ENCODE data around the gene ARID1B.

- TF ChIP-seq, protein P1, sequence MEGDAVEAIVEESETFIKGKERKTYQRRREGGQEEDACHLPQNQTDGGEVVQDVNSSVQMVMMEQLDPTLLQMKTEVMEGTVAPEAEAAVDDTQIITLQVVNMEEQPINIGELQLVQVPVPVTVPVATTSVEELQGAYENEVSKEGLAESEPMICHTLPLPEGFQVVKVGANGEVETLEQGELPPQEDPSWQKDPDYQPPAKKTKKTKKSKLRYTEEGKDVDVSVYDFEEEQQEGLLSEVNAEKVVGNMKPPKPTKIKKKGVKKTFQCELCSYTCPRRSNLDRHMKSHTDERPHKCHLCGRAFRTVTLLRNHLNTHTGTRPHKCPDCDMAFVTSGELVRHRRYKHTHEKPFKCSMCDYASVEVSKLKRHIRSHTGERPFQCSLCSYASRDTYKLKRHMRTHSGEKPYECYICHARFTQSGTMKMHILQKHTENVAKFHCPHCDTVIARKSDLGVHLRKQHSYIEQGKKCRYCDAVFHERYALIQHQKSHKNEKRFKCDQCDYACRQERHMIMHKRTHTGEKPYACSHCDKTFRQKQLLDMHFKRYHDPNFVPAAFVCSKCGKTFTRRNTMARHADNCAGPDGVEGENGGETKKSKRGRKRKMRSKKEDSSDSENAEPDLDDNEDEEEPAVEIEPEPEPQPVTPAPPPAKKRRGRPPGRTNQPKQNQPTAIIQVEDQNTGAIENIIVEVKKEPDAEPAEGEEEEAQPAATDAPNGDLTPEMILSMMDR (IDR thresholded peaks at IDR 0.05), result no peak
- TF ChIP-seq POLR2A (IDR thresholded peaks at IDR 0.05), result no peak
These were observed 391.3 kb downstream of the ARID1B start for GRCh38 chr6:157168471-157168870.

Measured in adrenal gland (tissue), 5 donors.